HG03378 (cell line): ENCODE results near the gene TBCD.
A peak's percentile ranks its signal among the peaks of the same experiment; 100 is the strongest.
"Not testable (repeated sequence)": the region's sequence is repeated elsewhere in the genome, so short reads cannot be mapped to it uniquely, and the experiment has no call there.

Experiments
- ATAC-seq: cut with Tn5 transposase; IDR thresholded peaks from one replicate; pipeline ENCODE4 v1.9.1; 2021; ENCODE audit warnings: mild to moderate bottlenecking, moderate library complexity; ENCODE audit not compliant: unreplicated experiment

The TBCD gene

DNA sequence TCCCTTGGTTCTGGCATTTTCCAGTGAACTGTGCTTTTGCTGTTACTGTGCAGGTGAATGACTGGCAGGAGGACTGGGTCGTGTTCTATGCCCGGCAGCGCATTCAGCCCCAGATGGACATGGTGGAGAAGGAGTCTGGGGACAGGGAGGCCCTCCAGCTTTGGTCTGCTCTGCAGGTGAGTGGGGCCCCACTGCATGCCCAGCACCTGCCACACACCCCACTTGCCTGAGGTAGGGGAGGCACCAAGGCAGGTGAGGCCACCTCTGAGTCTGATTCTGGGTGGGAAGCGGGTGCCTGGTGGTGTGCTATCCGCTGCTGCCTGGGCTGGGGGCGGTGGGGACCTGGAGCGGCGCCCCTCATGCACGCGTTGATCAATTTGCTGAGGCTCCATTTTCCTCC, 25.4 kb upstream of the TBCD start:
- no peak for ATAC-seq

DNA sequence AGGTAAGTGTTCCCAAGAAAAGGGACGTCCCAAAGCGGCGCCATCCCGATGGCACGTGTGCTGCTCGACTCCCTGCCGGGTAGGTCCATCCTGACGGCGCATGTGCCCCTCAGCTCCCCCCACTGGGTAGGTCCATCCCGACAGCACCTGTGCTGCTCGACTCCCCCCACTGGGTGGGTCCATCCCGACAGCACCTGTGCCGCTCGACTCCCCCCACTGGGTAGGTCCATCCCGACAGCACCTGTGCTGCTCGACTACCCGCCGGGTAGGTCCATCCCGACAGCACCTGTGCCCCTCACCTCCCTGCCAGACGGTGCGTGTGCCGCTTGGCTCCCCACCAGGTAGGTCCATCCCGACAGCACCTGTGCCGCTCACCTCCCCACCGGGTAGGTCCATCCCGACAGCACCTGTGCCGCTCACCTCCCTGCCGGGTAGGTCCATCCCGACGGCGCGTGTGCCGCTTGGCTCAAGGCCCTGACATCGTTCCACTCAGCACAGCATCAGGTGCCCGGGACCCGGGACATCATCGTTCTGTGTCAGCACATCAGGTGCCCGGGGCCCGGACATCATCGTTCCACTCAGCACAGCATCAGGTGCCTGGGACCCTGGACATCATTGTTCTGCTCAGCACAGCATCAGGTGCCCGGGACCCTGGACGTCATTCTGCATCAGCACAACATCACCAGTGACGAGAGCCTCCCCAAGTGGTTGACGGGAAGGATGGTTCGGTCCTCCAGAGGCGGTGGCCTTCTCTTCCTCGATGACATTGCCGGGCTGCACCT, 22.2 kb upstream of the TBCD start:
- no peak for ATAC-seq

DNA sequence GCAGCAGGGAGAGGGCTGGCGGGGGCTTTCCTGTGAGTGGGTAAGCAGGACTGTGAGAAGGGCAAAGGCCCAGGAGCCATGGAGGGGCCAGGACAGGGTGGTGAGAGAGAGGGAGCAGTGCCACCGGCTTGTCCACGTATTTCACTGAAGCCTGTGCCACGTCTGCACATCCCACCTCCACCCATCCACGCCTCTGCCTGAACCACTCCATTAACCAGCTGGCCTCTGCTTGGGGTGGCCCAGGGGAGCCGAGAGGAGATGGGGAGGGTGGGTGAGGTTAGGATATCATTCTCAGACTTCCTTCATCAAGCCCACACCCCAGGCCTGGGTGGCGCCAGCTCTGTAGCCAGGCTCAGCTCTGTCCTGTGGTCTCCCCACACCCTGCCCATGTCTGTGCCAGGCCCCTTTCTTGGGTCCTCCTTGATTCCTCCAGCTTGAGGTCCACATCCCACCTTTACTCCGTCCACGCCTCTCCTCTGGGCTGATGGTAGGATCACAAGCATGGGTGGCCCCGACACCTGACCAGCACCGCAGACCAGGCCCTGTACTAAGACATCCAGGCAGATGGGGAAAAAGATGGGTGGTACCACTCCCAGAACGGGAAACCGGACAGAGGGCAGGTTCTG, 19.6 kb upstream of the TBCD start:
- no peak for ATAC-seq

DNA sequence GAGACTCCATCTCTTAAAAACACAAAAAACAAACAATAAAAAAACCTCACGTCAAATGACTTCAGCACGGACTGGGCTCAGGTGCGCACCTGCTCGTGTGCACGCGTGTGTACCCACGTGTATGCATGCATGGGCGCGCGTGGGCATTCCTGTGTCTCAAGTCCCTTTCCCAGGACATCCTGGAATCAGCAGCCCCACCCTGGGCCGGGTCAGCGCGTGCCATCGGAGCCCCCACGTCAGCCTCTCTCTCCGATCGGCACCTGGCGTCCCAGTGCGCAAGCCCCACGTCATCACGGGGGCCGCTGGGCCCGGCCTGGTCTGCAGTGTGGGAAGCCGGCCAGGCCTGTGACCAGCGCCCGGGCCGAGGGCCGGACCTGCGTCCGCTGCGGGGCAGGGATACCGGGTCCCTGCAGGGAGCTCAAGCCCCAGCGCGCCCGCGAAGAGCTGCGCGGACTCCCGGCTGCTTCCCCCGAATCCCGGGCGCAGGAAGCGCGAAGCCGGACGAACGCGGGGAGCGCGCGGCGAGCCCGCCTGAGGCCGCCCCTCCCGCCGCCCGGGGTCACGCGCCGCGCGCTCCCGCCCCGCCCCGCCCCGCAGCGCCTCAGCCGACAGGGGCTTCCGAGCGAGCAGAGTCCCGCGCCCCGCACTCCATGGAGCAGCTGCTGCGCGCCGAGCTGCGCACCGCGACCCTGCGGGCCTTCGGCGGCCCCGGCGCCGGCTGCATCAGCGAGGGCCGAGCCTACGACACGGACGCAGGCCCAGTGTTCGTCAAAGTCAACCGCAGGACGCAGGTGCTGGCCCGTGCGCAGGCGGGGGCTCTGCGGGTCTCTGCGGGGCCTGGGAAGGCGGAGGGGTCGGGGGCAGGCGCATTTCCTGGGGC, 16.6 kb upstream of the TBCD start, which contains the start of gene FN3K:
Gene FN3K (plus strand): TSS at position 629 of the 880 bp plus-strand sequence. CDS start 22 bp downstream, at position 651.
- ATAC-seq: no peak

DNA sequence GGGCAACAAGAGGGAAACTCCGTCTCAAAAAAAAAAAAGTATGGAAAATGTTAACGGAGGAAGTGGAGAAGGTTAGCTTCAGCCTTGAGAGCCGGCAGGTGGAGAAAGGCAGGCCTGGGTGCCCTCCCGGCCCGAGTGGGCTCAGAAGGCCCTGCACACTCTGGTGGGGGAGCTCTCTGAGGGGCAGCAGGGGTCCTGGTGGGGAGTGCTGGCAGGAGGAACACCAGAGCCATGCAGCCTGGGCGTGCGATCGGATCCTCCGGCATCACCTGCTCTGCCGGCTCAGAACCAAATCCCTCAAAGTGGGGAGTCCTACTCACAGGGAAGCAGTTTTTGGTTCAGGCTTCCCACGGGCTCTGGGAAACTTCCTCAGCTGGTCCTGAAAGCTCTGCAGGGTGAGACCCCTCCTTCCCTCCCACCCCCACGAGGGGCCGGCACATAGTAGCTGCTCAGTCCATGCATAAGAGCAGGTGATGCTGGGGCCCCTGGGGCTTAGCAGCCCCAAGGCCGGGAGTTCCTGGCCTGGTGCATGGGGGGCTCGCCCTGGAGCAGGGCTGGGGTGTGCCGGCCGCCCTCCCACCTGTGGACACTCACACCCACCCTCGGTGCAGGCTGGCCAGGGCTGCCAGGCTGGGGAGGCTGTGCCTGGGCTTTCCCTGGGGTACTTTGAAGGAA, 15.2 kb upstream of the TBCD start:
- ATAC-seq: no peak

DNA sequence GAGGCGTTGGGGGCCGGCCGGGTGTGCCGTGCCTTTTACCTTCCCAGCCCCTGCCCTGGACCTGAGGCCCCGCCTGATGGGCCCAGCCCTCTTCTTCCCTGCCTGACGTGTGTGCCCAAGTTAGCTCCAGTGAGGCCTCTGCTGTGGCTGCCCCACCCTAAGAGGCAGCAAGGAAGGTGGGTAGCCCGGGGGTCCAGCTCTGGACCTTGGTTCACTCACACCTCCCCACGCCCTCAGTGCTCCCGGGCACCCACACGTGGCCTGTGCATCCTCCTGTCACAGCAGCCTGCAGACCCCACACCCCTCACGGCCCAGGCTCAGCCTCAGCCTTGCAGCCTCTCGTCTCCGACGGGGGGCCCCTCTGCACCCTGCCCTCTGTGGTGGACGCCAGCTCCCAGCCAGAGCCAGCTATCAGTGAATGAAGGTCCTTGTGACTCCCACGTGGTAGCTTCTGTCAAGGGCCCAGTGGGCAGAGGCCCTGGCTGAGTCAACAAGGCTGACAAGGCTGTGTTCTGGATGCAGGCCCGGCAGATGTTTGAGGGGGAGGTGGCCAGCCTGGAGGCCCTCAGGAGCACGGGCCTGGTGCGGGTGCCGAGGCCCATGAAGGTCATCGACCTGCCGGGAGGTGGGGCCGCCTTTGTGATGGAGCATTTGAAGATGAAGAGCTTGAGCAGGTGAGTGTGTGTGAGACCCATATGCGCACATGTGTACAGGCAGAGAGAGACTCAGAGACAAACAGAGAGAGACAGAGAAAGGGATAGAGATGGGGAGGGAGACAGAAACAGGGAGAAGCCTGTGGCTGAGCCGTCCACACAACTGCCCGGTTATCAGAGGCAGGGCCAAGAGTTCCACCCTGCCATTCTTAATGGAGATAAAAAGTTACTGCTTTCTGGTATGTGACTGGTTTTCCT, 13.6 kb upstream of the TBCD start:
- no peak for ATAC-seq

DNA sequence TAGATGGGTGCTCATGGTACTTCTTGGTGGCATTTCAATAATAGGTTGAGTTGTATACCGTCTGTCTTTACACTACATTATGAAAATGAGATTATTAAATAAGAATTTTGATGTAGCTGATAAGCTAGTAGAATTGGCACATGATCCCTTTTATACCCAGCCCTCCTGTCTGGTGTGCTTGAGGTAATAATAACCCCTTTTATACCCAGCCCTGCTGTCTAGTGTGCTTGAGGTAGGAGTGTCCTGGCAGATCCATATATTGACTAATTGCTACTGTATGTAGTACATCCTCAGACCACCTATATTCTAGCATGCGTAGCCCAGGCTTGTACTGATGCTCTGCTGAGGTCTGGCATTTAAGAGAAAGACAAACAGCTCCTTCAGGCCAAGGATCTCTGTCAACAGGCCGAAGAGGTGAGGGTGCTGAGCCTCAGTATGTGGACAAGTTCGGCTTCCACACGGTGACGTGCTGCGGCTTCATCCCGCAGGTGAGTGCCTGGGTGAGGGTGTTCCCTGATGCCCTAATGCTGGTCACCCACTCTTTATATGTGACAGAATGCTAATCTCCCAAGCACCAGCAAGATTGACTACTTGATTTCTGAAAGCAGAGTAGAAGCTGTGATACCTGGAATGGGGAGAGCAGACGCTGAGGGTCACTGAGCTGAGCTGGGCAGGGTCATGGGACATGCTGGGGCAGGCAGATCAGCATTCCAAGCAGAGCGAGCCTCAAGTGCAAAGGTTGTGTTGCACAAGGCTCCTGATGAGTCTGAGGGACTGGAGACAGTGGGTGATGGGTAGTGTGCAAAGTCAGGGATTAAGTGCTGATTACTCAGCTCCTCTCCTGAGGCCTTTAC, 10.7 kb upstream of the TBCD start:
- ATAC-seq: no peak

DNA sequence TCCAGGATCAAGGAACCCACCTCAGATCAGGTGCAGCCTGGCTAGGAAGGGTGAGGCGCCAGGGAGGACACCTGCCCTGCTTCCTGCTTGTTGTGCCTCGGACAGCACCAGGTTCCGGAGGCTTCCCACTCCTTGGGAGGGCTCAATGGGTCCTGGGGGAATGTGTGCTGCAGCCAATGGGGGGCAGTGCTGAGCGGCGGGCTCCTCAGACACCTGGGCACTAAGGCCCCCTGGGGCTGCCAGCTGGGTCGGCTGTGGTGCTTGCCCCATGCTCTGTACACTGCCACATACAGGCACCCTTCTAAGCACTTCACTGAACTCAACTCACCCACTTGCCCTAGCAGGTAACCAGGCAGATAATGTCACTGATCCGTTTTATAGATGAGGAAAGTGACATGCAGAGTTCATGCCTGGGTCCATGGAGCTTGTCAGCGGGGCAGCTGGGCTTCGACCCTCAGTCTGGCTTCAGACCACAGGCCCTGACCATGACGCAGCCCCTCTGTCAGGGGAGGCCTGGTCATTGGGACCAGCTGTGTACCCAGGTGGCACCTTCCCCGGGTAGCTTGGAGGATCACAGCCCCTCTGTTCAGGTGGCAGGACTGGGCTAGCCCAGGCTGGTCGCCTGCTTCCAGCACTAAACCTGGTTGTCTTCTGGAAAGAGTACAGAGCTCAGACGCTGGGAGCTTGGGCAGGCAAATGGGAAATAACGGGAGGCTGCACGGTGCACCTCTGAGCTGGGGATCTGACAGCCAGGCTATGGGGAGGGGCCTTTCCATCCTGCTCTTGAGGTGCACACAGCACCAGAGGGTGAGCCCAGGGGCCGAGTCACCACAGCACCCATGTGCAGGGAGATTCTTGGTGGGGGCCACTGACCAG, 8.3 kb upstream of the TBCD start:
- no peak for ATAC-seq

DNA sequence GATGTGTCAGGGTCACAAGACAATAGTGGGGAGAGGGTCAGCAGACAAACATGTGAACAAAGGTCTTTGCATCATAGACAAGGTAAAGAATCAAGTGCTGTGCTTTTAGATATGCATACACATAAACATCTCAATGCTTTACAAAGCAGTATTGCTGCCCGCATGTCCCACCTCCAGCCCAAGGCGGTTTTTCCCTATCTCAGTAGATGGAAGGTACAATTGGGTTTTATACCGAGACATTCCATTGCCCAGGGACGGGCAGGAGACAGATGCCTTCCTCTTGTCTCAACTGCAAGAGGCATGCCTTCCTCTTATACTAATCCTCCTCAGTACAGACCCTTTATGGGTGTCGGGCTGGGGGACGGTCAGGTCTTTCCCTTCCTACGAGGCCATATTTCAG, 7.1 kb upstream of the TBCD start:
- not testable (repeated sequence) for ATAC-seq

DNA sequence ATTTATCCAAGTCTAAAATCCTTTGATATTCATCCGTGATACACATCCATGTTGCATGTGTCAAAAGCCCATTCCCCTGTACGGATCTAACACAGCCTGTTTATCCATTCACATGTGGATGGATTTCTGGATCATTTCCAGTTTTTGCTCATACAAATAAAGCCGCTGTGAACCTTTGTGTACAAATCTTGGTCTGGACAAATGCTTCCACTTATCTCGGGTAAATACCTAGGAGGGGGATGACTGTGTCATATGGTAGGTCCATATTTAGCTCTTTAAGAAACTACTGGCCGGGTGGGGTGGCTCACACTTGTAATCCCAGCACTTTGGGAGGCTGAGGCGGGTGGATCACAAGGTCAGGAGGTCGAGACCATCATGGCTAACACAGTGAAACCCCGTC, 6.3 kb upstream of the TBCD start:
- ATAC-seq: no peak

DNA sequence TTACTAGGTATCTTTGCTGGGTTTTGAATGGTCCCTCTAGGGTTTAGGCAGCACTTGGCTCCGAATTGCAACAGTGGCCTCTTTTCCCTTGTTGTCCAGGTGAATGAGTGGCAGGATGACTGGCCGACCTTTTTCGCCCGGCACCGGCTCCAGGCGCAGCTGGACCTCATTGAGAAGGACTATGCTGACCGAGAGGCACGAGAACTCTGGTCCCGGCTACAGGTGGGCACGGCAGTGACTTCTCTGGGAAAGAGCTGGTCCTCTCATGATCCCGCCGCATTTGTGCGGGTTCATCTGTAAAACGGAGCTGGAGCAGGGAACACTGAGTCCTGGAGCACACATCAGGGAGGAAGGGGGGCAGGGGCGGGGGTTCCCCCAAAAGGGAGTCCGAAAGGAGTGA, 3.1 kb upstream of the TBCD start:
- no peak for ATAC-seq

DNA sequence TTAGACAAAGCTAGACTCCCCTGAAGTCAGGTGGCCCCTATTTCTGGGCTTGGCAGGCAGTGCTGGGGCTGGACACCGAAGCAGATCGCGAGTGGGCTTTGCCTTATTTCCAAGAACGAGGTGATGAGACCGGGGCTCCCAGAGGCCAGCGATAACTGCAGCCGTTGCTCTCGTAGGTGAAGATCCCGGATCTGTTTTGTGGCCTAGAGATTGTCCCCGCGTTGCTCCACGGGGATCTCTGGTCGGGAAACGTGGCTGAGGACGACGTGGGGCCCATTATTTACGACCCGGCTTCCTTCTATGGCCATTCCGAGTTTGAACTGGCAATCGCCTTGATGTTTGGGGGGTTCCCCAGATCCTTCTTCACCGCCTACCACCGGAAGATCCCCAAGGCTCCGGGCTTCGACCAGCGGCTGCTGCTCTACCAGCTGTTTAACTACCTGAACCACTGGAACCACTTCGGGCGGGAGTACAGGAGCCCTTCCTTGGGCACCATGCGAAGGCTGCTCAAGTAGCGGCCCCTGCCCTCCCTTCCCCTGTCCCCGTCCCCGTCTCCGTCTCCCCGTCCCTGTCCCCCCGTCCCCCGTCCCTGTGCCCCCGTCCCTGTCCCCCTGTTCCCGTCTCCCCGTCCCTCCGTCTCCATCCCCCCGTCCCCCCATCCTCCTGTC, 1.5 kb upstream of the TBCD start:
- ATAC-seq: no peak

DNA sequence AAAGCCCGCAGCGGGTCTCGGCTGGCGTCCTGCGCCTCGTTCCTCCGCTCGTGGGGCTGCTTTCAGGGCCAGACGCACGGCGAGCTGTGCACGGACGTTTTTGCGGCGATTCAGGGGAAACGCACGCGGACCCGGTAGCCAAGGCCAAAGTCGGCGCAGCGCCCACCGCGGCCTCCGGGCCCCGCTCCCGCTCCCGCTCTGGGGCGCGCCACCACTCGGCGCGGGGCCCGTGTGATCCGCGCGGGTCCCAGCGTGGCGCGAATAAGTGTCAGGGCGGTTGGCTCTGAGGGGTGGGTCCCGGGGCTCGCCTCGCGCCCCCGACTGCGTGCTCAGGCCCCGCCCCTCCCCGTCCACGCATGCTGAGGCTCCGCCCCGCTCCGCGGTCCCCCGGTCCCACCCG, 694 bp upstream of the TBCD start:
- ATAC-seq: no peak

DNA sequence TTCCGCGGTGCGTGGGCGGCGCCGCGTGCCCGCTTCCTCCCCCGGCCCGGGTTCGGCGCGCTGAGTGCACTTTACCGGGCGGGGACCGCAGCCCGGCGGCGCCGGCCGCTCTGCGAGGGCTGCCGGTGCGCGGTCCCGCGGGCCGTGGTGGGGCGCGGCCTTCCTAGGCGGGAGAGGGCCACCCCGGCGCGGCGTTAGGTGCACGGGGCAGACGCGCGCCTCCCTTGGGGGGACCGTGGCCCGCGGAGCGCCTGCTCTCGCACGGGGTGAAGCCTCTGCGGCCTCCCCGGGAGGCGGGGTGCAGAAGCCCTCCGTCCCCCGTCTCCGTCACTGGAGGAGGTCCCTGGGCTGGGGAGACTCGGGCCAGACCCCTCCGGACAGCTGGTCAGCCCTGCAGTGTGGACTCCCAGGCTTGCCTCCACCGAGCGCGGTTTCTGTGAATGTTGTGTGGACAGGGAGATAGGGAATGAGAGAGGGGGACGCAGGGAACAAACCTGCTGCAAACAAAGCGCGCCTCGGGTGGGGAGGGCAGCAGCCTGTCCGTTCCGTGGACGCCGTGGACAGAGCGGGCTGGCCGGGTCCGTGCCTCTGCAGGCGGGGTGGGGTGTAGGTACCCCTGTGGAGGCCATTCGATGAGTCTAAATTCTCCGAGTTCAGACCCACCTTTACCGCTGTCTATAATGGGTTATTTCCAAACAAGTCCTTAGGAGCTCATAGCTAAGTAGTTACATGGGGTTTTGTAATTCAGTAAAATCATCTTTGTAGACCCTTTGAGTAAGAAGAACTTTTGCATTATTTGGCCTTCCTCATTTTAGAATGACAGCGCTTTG, 721 bp downstream of the TBCD start:
- ATAC-seq: peak; percentile 12

DNA sequence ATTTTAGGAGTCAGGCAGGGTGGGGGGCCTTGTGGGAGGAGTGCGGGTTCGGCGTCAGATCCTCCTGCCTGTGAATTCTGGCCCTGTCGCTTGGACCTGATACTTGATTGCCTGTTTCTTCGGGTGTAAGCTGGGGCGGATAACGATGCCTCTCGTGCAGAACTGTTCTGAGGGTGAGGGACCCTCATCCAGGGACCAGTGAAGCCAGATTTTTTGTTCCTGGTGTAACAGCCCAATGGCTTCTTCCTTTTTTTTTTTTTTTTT, 1.3 kb downstream of the TBCD start:
- no peak for ATAC-seq

DNA sequence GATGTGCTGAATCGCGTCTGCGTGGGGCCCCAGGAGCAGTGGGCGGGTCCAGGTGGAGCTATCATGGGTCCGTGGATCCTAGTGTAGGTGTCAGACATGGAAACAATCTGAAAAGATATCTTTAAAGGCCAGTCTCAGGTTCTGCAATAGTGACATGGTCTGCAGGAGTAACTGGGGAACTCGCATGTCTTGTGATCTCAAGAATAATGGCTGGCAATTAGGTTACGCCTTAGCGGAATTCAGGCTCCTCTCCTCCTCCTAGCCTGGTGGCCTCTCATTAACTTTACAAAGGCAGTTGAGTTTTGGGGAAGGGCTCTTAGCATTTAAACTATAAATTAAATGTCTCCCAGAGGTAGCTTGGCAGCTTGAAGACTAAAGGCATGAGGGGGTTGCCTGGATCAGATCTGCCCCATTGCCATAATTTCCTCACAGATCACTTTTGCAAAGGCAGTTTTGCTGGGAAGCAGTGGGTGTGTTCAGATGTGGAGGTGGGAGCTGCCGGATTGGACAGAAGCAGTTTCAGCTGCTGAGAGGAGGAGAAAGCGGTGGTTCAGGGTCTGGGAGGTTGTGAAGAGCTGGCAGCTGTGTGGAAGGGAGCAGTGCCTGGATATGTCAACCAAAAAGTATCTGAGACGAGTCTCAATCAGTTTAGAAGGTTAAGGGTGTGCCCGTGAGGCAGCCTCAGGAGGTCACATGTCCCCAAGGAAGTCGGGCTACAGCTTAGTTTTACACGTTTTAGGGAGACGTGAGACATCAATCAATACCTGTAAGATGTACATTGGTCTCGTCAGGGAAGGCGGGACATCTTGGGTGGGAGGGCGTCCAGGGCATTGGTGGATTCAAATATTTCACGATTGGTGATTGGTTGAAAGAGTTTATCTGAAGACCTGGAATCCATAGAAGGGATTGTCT, 2.7 kb downstream of the TBCD start:
- ATAC-seq: no peak
